Adipose tissue (tissue), 3 donors: ENCODE measurements around the gene TDO2. TPM values are rescaled to one million over a fixed set of nuclear protein-coding genes. Genes with fewer than 3 reads are reported as not detected.
"Not testable (repeated sequence)": the region's sequence is repeated elsewhere in the genome, so short reads cannot be mapped to it uniquely, and the experiment has no call there.

ENCODE experiments used
- H3K27ac ChIP-seq: one replicate; pipeline ENCODE4 v1.5.1; 2013; ENCODE audit warnings: low read depth, low read length
- WGBS, 3 donors: extraction: QIAGEN DNeasy Blood & Tissue Kit; methylation state at CpG; one replicate each; pipeline ENCODE4 v1.1.7; 2013; 5-methylcytosine and 5-hydroxymethylcytosine counted together
- polyA plus RNA-seq, 3 donors: library from polyadenylated mRNA; stranded (reverse); fragments of 200-250 nt; gene quantifications; one replicate each; pipeline ENCODE4 v1.2.3, GENCODE V29; 2013
- donor health status: healthy with polysubstance abuse.
- donor health status: Bipolar disorder and iron deficiency.
- donor health status: healthy.

The TDO2 gene
- polyA plus RNA-seq, 3 donors, result 0.32 to 0.61 TPM; not detected in 1

DNA sequence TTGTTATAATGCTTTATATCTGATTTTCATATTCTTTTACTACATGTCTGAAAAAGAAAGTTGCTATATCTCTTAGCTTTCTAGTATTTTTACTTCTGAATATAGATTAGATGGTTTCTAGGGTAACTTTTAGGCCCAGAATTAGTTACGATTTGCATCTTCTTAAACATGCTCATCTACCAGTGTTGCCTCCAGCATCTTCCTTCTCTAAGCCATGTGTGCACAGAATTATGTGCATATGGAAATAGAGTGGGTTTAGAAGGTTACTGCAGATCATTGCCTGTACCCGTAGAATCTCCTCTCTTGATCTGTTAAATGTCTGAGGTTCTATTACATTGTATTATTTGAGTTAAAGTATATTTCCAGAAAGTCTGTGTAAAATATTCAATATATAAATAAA is 2.5 kb upstream of the TDO2 start:
- H3K27ac ChIP-seq, result no peak overlapping the region
- 82 to 91% (median 85%) methylated on average over 2 of the region's 2 CpGs for WGBS, 3 donors

- H3K27ac ChIP-seq, result no peak overlapping the region
- WGBS, 3 donors, result 21 to 55% (median 55%) methylated on average over 3 of the region's 3 CpGs
Measured at GRCh38 chr4:155904331-155904730, 835 bp downstream of the TDO2 start.

DNA sequence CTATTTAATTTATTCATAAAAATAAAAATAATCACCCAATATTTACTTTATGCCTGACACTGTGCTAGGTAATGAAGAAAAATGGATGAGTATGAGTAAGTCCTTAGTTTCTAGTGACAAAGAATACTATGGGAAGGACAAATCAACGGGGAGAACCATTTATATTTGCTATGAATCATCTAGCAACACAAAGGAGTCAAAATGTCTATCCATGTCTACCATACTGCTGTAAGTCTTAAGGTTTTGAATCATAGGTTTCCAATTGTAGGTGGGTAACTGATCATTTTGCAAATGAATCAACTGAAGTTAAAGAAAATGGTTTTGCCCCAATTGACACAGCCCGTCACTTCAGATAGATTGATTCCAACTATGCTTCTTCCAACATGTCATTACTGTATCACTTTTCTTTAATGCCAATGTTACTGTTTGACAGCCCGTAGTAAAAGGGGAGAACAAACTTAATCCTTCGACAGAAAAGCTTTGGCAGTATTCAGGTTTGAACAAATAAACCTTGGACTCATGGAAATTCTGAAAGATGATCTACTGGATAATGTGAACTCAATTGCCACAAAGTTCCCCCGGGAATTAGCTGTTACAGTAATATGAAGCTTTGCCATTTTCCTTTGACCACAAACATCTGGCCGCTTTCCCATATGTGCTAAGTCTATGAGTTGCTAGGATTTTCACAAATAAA is 3.2 kb downstream of the TDO2 start:
- no peak overlapping the region for H3K27ac ChIP-seq
- 46 to 67% (median 54%) methylated on average over 6 of the region's 6 CpGs for WGBS, 3 donors

GRCh38 chr4:155907556-155907955 is 4.1 kb downstream of the TDO2 start:
- WGBS, 3 donors, result 64 to 84% (median 71%) methylated on average over 1 of the region's 1 CpG
- H3K27ac ChIP-seq, result no peak overlapping the region

DNA sequence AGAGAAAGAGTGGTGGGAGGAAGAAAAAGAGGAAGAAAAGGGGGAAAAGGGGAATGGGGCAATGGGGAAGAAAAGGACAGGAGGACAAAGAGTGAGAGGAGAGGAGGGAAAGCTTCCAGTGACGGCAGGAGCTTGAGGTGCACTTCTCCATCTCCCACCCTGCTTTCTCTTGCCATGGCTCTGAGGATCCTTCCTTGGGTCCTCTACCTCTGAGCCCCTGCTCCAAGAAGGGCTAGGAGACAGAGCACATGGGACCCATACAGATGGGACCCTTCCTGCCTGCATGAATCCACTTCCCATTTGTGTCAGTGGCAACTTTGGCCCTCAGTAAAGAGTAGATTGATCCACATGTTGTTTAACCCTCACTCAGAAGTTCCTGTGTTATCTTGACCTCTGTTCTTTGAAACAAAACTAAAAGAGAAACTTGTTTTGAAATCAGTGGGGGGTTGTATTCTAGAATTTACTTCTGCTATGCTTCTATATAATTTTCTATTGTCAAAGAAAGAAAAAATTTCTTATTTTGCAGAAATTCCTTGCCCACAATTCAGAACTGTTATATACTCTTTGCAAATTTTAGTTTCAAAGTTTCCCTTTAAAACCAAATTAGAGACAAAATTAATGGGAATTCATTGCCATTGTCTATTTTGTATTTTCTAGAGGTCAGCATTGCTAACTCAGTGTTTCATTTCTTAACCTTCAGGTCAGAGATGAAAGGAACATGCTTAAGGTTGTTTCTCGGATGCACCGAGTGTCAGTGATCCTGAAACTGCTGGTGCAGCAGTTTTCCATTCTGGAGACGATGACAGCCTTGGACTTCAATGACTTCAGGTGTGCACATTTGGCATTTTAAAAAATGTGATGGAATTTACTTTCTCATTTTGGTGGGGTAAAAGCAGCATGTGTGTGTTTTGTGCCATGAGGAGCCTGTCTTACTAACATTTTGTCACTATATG is 5.0 kb downstream of the TDO2 start:
- 86 to 95% (median 88%) methylated on average over 4 of the region's 4 CpGs for WGBS, 3 donors
- H3K27ac ChIP-seq, result no peak overlapping the region

- no peak overlapping the region for H3K27ac ChIP-seq
- WGBS, 3 donors, result 87 to 92% (median 89%) methylated on average over 3 of the region's 3 CpGs
Measured at GRCh38 chr4:155909615-155910226, 6.2 kb downstream of the TDO2 start.

GRCh38 chr4:155911905-155912304 is 8.4 kb downstream of the TDO2 start:
- H3K27ac ChIP-seq, result no peak overlapping the region
- WGBS, 3 donors, result 73 to 81% (median 76%) methylated on average over 1 of the region's 1 CpG

DNA sequence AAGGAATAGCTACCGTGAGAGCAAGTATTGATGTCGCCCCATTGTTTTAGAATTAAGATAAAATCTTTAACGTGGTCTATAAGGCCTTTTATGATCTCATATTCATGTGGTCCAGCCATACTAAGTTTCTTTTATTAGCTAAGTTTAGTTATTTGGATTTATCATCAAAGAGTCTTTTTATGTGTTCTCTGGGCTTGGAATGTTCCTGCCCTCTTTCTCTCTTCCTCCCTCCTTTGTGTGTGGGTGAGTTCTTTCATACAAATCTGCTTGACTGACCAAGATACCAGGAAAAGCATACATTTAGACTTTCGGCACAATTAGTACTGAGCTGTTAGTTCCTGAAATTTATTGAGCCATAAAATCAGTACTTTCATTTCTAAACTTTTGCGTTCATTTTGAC is 11.3 kb downstream of the TDO2 start:
- WGBS, 3 donors, result 46 to 54% (median 50%) methylated on average over 5 of the region's 5 CpGs
- H3K27ac ChIP-seq, result no peak overlapping the region

DNA sequence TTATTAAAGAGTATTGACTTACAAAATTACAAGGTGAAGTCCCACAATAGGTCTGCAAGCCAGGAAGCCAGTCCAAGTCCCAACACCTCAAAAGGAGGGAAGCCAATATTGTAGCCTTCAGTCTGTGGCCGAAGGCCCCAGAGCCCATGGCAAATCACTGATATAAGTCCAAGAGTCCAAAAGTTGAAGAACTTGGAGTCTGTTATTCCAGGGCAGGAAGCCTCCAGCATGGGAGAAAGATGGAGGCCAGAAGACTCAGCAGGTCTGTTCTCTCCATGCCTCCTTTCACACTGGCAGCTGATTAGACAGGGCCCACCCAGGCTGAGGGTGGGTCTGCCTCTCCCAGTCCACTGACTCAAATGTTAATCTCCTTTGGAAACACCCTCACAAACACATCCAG is 18.1 kb downstream of the TDO2 start:
- WGBS, 3 donors, result 88 to 100% (median 100%) methylated on average over 1 of the region's 1 CpG
- no peak overlapping the region for H3K27ac ChIP-seq

DNA sequence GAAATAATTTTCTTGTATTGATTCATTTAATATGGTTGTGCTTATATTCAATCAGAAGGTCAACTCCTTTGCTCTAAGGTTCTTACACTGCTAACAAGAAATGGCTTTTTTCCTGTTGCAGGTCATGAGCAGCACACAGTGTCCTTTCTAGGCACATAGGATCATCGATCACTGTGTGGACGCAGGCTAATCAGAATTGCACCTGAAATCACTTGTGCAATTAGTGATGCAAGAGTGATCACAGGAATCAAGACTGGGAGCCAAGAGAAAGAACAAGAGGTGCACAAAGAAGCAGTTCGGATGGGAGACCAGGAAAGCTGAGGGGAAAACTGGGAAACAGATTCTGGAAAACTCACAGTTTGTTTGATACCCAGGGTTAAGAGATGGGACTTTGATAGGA is 21.1 kb downstream of the TDO2 start:
- WGBS, 3 donors, result 39 to 76% (median 61%) methylated on average over 3 of the region's 3 CpGs
- H3K27ac ChIP-seq, result no peak overlapping the region

GRCh38 chr4:155929833-155930232 is 26.3 kb downstream of the TDO2 start:
- no peak overlapping the region for H3K27ac ChIP-seq
- WGBS, 3 donors, result 92 to 98% (median 94%) methylated on average over 3 of the region's 3 CpGs

DNA sequence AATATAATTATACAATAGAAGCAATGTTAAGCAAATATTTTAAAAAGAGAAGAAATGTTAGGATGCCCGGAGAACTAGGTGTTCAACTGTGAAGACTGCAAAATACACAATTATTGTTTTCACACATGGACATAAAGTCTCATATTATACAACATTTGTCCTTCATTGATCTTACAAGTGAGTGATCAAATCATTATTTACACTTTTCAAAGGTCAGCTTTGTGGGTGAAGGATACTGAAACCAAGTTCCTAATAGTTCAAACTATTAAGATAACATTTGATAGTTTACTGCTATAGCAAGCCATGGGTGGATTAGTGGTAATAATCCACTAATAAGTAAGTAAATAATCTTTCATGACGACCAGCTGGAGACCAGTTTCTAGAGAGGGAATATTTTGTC is 26.8 kb downstream of the TDO2 start:
- 80 to 92% (median 81%) methylated on average over 2 of the region's 2 CpGs for WGBS, 3 donors
- H3K27ac ChIP-seq, result no peak overlapping the region

DNA sequence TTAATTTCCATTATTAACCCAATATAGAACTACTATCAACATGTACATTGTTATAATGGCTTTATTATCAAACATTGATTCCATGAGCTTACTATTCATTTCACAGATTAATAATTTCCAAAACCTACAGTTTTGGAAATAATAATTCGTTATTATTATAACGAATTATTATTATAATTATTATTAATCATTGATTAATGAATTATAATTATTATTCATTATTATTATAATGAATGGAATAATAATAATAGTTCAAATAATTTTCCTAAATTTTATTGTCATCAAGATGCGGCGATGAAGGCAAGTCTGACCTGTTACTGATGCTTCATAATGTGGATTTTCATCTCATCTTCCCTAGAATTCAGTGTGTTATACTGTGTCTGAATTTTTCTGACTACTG is 28.1 kb downstream of the TDO2 start:
- no peak overlapping the region for H3K27ac ChIP-seq
- WGBS, 3 donors, result 94 to 98% (median 96%) methylated on average over 4 of the region's 4 CpGs

GRCh38 chr4:155934634-155935033 is 31.1 kb downstream of the TDO2 start:
- WGBS, 3 donors, result 91 to 97% (median 95%) methylated on average over 4 of the region's 4 CpGs
- not testable (repeated sequence) for H3K27ac ChIP-seq

- H3K27ac ChIP-seq, result no peak overlapping the region
- WGBS, 3 donors, result 81 to 84% (median 83%) methylated on average over 4 of the region's 4 CpGs
Measured at GRCh38 chr4:155935389-155935986, 32.0 kb downstream of the TDO2 start.

- WGBS, 3 donors, result 85 to 88% (median 87%) methylated on average over 6 of the region's 6 CpGs
- H3K27ac ChIP-seq, result no peak overlapping the region
Measured at GRCh38 chr4:155941085-155941790, 37.7 kb downstream of the TDO2 start.

DNA sequence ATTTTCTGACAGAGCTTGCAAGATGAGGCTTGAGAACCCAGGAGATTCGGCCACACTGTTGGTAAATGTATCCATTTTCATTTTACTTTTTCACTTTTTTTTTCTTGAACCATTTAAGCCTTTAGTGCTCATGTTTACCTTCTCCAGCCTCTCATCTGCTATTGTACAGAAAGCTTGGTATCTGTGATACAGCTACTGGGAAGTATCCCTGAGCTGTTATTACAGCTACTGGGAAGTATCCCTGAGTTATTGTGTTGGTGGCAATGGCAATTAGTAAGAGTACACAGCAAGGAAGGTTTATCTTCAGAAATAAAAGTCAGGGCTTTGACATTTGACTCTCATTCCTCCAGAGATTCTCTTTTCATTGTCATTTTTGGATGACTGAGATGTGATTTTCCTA is 38.3 kb downstream of the TDO2 start:
- no peak overlapping the region for H3K27ac ChIP-seq
- 88 to 100% (median 96%) methylated on average over 1 of the region's 1 CpG for WGBS, 3 donors

DNA sequence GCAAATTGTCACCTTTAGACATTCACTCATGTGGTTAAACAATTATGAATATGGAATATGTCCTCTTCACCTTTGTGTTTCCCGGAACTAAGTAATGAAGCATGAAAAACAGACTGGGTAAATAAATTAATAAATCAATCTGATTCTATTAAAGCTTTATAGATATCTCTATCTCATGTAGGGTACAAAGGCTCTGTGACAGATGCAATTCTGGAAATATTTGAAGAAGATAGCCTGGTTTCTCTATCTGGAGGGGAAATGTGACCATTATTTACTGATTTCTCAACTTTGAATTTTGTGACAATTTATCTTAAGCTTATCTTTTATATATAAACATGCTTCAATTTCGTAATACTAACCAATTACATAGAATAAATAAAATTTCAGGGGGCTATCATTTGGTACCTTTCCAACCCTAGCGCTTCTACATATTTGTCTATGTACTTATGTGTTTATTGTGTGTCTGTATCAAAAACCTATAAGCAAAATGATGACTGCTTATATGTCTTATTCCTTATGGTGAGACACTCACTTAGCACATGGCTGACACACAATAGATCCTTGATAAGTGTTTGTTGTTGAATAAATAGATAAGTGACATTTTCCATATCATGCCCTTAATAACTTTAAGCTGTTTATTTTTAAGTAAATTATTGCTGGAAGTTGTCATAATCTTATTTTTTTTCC is 40.3 kb downstream of the TDO2 start:
- H3K27ac ChIP-seq, result no peak overlapping the region
- 48 to 92% (median 74%) methylated on average over 3 of the region's 3 CpGs for WGBS, 3 donors
